Amygdala (tissue), 56 donors: ENCODE measurements around the gene IFIT5.
A peak's percentile ranks its signal among the peaks of the same experiment; 100 is the strongest.
"Not testable (repeated sequence)": the region's sequence is repeated elsewhere in the genome, so short reads cannot be mapped to it uniquely, and the experiment has no call there.

ENCODE experiments used
- DNase-seq, 56 donors: peaks; one replicate each; lab custom pipeline; 2025; lab: John Stamatoyannopoulos, UW

IFIT5 gene, protein sequence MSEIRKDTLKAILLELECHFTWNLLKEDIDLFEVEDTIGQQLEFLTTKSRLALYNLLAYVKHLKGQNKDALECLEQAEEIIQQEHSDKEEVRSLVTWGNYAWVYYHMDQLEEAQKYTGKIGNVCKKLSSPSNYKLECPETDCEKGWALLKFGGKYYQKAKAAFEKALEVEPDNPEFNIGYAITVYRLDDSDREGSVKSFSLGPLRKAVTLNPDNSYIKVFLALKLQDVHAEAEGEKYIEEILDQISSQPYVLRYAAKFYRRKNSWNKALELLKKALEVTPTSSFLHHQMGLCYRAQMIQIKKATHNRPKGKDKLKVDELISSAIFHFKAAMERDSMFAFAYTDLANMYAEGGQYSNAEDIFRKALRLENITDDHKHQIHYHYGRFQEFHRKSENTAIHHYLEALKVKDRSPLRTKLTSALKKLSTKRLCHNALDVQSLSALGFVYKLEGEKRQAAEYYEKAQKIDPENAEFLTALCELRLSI

DNA sequence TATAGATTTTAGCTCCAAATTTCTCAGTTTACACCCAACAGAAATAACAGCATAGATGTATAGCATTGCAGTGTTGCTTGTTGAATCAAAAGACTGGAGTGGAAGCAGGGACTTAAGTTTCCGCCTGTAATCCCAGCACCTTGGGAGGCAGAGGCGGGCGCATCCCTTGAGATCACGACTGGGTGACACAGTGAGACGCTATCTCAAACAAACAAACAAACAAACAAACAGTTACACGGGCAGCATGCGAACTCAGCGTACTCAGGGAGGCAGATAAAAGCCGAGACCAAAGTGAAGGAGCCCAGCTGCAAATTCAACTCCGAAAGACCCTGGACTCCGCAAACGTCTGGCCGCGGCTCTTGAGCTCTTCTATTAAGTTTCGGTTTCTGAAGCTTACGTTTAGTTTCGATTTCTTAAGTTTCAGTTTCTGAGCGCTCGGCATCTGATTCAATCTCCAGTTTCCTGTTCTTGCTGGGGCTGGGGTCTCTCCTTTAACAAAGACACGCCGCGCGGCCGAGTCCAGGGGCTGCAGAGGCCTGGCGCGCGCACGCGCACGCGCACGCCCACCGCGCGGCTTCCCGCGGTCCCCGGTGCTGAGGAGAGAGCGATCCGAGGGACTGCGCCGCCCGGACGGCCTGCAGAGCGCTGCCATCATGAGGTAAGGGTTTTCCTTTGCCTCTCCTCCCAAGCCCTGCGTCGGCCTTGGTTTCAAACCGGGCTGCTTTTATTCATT is at the start of gene IFIT5:
TSS of gene IFIT5 (plus strand) at position 423 of the 733 bp plus-strand sequence. CDS start at position 654, 231 bp downstream.
- DNase-seq: peak in 51 of 56 donors; percentile 17 to 82 (median 64)

DNA sequence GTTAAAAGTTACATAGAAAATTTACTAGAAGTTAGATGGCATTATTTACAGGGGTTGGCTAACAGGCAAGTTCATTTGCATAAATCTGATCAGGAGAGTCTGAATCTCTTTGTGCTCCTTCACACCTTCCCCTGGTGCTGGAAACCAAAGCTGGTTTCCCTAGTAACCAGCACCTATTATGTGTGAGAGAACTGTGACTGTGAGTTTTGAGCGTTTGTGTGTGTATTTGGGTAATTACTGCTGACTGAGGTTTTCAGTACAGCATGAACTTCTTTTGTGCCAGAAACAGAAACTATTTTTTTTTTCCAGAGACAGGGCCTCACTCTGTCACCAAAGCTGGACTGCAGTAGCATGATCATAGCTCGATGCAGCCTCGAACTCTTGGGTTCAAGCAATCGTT is 46.8 kb upstream of the IFIT5 start:
- DNase-seq: peak in 9 of 56 donors; percentile 16 to 59 (median 25)

DNA sequence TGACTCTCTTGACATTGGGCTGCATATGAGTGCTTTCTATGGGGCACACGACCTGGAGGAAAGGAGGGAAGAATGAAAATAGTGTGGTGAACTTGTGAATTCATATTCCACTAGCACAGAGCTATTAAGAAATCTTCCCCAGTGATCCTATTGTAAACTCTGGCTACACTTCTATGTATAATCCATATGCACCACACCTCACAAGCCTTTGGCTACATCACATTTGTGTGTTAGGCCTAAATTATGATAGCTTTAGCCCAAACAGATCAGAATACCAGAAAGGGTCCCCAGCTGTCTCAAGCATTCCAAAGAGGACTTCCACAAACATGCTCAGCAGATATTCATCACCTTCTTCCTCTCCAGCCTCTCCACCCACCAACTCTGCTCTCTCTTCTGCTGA is 46.2 kb upstream of the IFIT5 start:
- DNase-seq: no peak

DNA sequence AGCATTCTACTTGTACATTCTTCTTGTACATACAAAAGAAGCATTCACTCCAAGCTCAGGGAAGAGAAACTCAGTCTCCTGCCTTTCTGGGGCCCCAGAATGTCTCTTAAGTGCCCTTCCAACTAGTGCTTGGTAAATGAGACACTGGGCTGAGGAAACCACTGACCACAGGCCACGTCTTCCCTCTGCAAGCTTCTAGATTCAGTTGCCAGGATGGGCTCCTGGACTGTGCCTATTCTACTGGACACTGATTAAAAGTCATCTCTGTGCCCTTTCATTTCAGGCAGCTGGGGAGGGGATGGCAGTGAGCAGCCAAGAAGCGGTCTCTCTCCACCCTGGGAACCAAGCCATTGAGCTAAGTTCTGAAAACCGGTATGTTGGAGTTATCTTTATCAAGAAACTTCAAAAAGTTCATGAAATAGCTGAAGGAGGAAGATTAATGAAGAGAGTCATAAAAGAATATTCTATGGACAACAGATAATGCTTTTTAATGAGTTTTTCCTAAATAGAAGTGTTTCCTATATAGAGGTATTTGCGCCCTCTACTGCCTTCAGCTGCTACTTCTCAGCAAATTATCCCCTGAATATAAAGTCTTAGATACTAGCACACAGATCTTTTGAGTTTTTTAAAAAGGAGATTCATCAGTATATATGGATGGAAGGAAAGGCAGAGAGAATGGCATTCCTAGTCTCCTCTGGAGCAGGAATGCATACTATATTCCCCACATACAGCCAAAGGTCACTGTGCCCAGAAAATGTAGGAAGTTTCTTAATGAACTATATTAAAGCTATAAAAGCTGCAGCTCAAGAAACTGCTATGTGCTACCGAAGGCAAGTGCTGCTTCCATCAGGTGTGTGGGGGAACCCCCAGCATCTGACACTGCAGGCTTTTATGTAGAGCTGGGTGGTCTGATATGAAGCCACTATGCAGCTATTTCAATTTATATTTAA is 44.9 kb upstream of the IFIT5 start:
- peak in 21 of 56 donors; percentile 8 to 60 (median 30) for DNase-seq

DNA sequence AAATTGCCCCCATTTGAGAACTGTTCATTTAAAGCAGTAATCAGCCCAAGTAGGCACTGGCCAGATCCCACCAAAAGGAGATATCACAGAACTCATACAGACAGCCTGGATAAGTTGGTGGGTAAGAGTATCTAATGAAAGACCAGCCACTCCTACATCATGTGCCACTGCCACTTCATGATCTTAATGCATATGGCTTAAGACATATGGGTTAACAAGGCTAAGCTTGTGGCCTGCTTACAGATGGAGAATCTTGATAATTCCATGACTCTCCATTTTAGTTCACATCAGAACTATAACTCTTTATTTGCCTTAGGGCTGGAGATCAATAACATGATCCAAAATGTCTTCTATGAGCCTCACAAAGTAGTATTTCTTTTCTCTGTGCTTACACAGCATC is 43.3 kb upstream of the IFIT5 start:
- DNase-seq: no peak

DNA sequence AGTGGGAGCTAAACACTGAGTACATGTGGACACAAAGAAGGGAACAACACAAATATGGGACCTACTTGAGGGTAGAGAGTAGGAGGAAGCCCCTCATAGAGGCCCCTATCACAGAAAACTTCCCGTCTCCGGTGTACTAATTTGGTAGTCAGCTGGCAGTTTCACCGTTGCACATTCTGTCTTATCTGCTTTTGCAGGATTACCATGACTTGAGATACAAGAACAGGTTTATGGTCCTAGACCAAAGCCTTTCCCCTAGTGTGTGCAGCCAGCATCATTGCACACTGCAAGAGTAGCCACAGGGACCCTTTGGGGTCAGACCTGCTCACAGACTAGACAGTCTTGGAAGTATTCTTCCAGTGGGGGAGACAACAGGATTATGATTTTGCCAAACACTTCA is 42.4 kb upstream of the IFIT5 start:
- no peak for DNase-seq

DNA sequence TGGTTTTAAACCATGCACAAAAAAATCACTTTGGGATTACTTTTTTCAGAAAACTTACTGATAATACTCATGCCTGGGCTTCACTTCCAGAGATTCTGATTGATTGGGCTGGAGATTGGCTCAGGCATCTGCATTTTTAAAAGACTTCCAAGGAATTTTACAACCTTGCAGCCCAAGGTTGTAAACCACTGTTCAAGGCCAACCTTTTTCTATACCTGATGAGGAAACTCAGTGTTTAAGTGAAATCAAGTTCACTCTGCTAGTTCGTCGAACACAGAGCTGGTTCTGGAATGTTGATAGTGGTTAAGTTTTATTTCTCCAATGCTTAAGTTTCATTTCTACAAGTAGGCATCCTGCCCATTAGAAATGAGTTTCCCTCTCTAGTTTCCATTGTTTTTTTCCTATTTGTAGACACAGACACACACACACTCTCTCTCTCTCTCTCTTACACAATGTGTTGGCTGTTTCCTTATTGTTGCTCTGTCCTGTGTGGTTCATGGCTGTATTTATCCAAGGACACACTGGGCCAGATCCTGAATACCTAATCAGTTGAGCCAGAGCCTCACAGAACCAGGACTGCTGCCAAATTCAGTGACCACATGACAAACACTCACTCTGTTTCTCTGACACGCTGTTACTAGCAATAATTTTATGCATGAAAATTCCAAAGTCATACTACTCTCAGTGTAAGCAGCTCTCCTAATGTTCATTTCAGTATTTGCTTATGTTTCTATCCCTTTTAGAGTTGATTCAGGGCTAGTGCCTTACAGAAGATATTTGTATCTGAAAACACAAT is 40.3 kb upstream of the IFIT5 start:
- peak in 52 of 56 donors; percentile 25 to 96 (median 75) for DNase-seq

DNA sequence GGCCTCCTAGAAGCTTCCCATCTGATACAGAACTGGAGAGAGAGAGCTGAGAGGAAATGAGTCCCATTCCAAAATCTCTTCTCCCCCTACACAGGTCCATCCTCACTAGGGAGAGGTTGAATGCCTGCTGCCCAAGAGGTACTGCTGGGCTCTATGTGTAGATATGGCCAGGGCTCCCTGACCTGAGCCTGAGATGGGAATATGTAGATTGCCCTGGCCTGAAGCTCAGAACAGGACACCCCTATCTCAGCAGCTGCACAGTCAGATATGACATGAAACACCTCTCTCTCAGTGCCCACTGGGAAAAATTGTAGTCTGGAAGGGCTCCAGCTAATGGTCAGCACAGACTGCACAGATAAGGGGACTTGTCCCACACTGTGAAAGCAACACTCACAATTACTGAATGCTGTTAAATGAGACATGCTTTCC is 39.6 kb upstream of the IFIT5 start:
- DNase-seq: peak in 11 of 56 donors; percentile 9 to 50 (median 34)

DNA sequence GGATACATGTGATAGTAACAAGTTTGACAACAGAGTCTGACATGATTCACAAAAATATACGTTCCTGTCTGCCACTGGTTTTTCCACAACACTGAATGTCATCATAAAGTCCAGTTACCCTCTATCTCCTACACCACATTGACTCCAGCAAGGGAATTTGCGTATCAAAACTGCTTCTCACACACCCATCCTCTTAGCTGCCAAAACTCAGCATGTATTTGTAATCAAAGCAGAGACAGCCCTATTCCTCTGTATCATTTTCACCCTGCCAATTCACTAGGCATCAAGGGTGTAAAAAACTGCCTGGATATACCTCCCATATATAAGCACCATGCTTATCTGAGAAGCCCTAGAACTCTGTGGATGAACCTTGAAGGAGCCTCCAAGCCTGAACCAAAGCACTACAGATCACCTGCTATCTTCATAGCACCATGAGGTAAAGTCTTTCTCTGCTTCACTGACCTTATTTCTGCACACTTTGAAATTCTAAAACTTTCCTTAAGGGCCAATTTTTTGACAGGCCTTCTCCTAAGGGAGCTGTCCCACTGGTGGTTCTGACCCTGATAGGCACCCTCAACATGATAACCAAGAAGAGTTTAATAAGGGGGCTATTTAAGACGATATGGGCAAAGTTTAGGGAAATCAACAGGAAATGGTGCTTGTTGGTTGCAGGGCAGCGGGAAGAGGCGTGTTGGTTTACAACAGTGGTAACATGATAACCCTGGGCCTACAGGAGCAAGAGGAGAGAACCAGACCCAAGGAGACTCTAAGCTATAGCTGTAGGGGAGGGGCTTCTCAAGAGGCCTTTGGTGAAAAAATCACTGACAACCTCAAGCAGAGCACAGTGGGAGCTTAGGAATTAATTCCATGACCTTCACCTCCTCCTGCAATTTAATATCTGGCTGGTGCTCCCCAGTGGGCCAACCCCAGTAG is 36.4 kb upstream of the IFIT5 start, which contains the start of gene IFIT1B:
TSS of gene IFIT1B (plus strand) at position 352 of the 933 bp plus-strand sequence. CDS start at position 432, 80 bp downstream.
- no peak for DNase-seq

DNA sequence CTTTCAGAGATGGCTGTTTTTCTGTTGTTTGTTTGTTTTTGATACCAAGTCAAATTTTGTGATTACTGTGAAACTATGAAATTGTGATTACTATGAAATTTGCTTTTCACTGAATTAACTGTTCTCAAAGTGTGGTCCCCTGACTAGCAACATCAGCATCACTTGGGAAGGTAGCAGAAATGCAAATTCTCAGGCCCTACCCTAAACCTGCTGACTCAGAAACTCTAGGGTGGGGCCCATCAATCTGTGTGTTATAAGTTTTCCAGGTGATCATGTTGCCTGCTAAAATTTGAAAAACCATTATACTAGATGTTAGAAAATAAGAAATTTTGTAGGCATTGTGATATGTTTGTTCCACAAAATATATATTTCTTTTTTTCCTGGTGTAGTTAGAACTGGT is 35.3 kb upstream of the IFIT5 start:
- DNase-seq: no peak

DNA sequence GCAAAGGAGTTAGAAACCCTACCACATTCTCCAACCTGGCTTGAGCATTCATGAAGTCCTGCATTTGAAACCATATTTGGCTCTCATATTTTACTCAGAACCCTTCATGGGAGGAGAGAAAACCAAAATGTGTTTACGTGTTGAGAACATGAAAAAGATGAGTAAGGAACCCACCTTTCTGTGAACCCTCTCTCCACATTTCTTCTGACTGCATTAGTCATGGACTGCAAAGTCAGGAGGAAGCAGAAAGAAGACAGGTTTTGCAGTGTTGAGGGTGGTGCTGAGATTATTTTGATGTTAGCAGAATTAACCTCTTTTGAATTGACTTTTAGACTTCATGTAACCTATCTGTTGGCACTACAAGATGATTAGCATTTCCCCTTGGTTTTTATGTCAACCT is 31.6 kb upstream of the IFIT5 start:
- DNase-seq: no peak

DNA sequence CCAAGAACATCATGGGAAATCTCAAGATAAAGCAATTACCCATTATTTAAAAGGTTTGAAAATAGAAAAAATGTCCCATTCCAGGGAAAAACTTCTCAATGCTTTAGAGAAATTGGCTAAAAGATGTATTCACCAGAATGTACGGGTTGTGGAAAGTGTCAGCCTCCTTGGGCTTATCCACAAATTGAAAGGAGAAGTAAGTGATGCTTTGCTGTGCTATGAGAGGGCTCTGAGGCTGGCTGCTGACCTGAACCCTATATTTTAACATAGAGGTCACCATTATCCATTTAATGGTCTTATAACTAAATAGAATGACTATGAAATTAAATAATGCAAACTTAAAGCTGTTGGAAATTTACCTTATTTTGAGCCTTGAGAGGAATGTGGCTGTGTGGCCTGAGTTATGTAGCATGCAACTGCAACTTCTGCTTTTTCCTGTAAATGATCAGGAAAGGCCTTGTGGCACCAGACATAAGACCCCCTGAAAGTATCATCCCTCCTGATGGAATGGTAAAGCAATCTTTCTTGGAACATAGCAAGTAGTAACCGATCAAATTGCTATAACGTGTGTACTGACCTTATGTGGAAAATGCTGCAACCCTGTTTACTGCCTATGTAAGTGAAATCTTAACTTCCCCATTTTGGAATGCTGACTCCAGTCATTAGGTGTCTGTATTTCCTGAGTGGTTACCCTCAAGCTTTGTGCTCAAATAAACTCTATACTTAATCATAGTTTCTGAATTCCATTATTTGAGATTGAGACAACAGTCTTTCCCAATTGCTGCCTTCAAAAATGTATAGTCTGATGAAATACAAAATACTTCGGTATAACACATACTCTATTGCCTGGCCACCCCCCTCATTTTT is 29.7 kb upstream of the IFIT5 start:
- no peak for DNase-seq

DNA sequence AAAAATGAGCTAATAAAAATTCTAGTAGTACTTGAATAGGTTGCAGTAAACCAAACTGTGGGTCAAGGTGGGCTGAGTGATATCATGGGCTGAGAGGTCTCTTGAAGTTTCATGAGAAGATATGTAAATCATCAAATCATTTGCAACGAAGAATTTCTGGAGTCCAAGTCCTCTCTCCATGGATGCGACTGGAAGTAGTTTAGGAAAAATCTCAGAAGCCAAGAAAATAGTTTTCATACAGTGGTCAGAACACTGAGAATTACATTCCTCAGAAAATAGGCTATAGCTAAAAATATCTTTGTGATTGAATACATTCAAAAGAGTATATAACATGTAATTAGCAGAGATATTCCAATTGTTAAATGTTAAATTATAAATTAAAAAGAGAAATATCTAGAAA is 25.6 kb upstream of the IFIT5 start:
- no peak for DNase-seq

DNA sequence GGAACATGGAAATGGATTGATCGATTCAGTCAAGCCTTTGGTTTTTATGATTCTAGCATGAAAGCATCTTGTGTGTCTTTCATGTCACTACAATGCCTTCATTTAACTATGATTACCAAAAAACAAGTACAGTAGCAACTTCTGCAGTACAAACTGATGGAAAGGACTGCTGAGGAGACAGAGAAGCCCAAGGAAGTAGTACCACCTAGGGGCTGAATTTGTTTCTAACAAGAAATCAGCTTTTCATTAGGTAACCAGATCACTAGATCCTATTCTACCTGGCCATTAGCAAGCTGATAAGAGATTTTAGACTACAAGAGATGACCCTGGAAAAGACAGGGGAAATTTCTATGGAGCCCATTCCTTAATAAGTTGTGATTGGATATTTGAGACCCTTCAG is 25.1 kb upstream of the IFIT5 start:
- peak in 4 of 56 donors; percentile 5 to 71 (median 8) for DNase-seq

DNA sequence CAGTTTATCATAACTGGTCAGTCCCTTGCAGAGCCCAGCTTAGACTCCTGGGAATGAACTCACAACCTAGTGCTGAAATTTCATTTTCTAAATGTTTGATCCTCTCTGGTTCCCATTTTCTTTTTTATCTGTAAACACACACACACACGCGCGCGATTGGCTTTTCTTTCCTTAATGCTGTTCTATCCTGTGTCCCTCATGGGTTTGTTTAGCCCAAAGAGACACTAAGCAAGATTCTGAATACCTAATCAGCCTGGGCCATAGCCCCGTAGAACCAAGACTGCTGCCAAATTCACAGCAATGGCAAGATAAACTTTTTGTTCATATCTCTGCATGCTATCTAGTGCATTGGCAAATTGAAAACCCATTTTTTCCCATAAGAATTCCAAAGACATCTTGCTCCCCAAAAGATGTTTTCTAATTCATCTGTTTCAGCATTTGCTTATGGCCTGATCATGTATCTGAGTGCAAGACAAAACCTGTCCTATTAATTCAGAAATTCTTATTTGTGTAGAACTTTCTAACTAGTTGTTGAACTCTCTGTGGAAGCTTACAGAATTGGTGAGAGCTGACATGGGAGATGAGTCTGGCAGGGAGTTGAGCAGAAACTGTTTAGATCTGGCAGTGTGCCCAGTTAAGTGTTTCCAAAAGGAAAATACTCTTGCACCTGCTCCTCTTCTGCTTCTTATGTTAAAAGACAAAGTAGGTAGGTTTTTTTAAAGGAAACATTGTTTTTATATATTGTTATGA is 23.7 kb upstream of the IFIT5 start:
- peak in 1 of 56 donors; percentile 14 for DNase-seq

DNA sequence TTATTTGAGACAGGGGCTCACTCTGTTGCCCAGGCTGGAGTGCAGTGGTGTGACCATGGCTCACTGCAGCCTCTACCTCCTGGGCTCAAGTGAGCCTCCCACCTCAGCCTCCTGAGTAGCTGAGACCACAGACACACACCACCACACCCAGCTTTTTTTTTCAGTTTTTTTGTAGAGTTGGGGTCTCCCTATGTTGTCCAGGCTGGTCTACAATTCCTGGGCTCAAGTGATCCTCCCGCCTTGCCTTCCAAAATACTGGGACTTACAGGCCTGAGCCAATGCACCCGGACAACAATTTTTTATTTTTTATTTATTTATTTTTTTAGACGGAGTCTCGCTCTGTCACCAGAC is 23.2 kb upstream of the IFIT5 start:
- not testable (repeated sequence) for DNase-seq
